ENCODE results near the gene SRD5A3.

SRD5A3 gene

GRCh38 chr4:55410431-55410830 is 64.4 kb downstream of the SRD5A3 start:
- DNase-seq = no peak

- DNase-seq = no peak
Measured at GRCh38 chr4:55411621-55412020, 65.6 kb downstream of the SRD5A3 start.

GRCh38 chr4:55416176-55416575 is 70.1 kb downstream of the SRD5A3 start:
- DNase-seq = no peak

All from activated gamma-delta T cell treated with Interleukin-2 at 50 U/mL for 16 hours (primary cell).